CD4-positive, alpha-beta T cell treated with Interleukin-17A for 1 hour (primary cell): ENCODE measurements around the gene GNLY.
"Not testable (repeated sequence)": the region's sequence is repeated elsewhere in the genome, so short reads cannot be mapped to it uniquely, and the experiment has no call there.

Source experiments
- DNase-seq: peaks from one replicate; pipeline ENCODE4 v3.0.0-alpha.2; 2020

The GNLY gene

DNA sequence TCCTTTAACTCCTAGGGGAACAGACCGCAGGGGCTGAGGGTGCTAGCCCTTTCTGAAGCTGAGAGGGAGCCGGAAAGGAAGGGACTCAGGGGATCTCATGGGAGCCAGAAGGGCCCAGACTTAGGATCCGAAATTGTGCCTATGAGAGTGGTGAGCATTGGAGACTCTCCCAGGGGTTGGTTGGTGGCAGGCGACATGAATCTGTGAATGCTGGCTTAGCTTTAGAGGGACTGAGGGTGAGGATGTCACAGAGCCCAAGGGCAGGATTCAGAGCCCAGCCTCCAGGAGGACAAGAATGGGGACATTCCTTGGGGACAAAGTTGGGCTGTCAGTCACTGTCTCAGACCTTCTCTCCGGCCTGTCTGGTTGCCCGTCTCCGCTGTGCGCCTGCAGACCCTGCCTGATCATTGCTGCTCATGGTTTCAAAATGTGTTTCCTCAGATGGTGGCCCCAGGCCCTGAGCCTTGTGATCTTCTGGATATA lies 17.5 kb downstream of the GNLY start:
- no peak for DNase-seq

GRCh38 chr2:85712336-85712735 lies 18.2 kb downstream of the GNLY start:
- no peak for DNase-seq

GRCh38 chr2:85712849-85713612 lies 18.9 kb downstream of the GNLY start:
- no peak for DNase-seq

- no peak for DNase-seq
Observed at GRCh38 chr2:85713836-85714235, 19.7 kb downstream of the GNLY start.

GRCh38 chr2:85714421-85714820 lies 20.3 kb downstream of the GNLY start:
- DNase-seq = not testable (repeated sequence)

DNA sequence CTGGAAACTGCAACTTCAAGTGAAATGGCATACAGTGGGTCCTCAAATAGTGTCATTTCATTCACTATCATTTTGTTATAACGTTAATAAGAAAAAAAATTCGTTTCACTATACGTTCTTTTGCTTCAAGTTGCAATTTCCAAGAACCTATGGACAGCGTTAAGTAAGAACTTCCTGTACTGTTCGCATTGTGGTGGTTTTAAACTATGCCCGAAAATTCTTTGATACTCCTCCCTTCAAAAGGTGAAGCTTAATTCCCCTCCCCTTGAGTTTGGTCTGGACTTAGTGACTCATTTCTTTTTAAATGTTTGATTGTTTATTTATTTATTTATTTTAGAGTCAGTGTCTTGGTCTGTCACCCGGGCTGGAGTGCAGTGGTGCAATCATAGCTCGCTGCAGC lies 20.7 kb downstream of the GNLY start:
- DNase-seq = no peak

DNA sequence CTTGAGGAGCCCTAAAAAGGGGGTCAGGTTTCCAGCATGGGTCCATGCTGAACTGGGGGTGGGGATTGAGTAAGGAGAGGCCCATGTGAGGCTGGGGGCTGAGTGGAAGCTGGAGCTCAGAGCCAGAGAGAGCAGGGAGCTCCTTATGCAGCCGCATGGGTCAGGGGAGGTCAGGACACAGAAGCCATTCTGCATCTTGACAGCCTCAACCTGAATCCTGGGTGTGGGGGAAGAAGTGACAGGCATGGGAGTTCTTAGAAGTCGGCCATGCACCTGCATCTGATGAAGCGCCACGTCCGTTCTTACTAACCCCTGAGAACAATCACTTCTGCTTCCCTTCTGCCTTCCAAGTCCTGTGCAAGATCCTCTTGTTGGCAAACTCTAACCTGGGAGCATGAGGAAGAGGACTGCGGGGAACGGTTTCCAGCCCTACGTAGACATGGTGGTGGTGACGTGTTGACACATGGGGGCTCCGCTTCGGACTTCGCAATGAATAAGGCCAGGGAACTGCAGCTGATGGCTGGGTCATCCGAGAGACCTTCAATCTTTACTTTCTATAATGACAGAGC lies 22.3 kb downstream of the GNLY start:
- no peak for DNase-seq

DNA sequence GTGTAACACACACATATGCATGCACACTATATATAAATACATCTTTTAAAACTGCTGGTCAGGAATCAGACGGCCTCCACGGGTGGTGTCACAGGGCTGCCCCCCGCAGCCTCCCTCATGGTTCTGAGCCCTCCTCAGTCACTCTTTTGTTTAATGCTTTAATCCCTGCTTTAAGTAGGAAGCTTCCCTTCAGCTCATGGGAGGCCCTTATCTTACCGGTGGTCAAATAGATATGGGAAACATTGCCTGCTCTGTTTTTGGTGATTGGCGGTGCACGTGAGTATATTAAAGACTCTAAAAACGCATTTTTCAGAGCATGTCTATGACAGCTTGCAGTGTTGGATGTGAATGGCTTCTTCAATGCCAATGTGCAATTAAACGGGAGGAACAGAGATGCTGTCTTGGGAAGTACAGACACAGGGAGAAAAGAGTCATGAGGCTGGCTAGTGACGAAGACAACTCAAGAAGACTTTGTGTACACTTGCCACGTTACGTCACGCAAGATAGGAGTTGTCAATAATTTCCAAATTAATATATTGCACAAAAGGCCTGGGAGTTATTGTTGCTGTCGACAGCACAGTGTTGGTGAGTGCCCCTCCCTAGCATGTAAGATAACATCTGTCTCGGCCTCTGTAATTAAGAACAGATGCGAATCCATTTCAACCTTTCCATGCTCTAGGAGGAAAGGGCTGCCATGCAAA lies 23.3 kb downstream of the GNLY start:
- no peak for DNase-seq

DNA sequence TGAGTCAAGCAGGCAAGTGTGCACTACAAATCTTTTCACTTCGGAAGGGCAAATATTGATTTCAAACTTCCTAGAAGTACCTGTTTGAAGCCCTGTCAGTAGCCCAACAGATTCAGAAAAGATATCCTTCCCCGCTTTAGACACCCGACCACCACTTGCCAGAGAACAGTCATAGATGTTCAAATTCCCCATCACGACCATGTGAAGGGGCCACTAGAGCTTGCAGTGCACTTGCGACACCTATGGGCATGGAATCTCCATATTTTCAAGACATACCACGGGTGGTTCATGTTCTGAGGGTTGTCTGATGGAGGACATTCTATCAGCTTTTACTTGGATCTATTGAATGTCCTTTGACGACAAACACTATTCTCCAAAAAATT lies 23.8 kb downstream of the GNLY start:
- DNase-seq = no peak

DNA sequence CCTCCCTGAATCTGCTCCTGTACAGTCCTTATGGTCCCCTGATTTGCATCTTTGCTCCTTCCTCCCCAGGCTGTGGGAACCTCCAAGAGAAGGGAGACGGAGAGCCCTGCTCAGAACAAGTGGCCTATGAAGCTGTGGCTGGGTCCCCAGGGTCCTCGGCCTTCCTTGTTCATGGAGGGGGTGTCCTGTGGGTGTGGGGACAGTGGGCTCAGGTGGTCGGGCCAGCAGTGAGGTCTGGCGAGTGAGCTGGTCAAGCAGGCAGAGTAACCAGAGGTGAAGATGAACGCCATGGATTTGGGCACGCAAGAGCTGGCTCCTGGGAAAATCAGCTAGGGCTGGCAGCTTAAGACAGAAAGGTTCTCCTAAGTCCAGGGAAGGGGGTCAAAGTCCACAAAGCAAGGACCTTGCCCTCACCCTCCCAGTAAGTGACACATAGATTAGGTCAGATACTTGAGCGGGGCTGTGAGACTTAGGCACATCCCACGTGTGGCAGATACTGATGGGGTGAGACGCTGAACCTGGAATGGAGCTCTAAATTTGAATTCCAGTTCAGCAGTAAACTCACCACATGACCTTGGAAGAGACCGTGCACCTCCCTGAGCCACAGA lies 24.8 kb downstream of the GNLY start:
- no peak for DNase-seq

DNA sequence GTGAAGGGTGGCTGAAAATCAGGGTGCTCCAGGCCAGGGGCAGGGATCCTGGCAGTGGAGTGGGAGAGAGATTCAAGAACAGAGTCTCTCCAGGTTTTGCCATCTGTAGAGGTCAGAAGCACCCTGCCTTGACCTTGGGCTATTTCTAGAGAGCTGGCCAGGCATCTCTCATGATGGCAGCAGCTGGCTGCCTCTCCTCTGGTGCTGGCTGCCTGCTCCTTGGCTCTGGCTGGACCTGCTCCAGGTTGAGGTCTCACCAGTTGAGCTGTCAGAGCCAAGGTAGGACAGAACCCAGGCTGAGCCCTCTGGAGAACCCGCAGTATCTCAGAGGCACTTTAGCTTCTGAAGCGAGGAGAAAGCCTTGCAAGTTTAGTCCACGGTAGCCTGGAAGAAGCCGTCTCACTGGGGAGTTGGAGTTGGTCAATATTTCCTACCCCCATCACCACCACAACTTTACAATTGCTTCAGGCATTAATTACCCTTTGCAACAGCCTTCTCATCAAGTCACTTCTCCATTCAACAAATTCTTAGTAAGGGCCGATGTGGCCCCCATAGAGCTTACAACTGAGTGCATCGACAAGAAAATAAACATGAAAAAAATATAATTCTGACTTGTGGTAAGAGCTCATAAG lies 25.6 kb downstream of the GNLY start:
- DNase-seq = no peak

GRCh38 chr2:85720533-85720932 lies 26.4 kb downstream of the GNLY start:
- no peak for DNase-seq

DNA sequence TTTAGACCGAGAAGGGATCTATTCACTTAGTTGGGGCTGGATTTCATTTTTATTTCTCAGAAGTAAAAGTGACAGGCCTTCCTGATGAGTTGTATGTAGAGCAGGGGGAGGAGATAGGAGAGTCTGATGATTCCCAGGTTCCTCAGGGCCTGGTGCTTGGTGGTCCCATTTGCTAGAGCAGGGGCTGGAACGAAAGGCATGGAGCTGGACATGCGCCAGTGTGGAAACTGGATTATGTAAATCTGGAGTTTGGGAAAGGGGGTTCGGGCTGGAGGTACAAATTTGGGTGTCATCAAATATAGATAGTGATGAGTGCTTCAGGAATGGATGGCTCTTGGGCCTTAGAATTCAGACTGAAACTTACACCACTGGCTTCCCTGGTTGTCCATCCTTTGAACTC lies 27.5 kb downstream of the GNLY start:
- DNase-seq = no peak

GRCh38 chr2:85722519-85722918 lies 28.4 kb downstream of the GNLY start:
- DNase-seq = no peak

DNA sequence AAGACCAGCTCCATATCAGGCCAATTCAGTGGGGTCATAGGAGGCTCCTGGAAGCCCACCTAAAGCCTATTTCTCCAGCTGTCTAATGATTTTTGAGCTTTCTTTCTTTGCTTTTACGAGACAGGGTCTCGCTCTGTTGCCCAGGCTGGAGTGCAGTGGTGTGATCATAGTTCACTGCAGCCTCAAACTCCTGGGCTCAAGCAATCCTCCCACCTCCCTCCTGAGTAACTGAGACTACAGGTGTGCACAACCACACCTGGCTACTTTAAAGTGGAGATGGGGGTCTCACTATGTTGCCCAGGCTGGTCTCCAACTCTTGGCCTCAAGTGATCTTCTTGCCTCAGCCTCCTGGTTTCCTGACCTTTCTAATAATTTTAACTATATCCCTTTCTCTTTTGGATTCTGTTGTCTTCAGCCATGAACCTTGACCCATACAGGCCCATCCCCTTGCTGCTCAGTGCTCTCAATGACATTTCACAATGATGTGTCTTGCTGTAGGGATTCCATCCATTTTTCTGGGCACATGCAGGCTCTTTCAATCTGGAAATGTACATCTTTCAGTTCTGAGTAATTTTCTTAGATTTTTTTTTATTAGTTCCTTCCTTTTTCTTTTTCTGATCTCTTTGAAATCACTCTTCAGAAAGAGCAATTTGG lies 29.7 kb downstream of the GNLY start:
- no peak for DNase-seq

DNA sequence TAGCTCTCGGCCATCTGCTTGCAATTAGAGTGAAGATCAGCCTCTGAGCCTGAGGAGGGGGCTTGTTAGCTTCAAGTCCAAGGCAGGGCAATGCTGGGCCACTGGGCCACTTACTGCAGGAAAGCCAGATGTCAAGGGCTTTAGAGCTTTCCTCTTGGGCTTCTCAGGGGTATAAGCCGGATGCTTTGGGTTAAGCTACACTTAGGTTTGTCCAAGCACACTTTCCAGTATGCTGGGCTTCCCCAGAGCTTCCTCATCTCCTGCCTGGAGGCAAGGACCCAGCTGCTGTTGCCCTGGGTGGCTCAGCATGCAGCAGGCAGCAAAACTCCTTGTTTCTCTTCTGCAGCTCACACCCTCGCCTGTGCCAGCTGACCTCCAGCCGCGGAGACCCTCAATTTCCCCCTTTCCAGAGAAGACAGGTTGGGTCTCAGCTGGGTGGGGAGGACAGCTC lies 30.6 kb downstream of the GNLY start:
- DNase-seq = no peak

- no peak for DNase-seq
Observed at GRCh38 chr2:85725451-85725850, 31.3 kb downstream of the GNLY start.

- DNase-seq = no peak
Observed at GRCh38 chr2:85727798-85728197, 33.6 kb downstream of the GNLY start.

DNA sequence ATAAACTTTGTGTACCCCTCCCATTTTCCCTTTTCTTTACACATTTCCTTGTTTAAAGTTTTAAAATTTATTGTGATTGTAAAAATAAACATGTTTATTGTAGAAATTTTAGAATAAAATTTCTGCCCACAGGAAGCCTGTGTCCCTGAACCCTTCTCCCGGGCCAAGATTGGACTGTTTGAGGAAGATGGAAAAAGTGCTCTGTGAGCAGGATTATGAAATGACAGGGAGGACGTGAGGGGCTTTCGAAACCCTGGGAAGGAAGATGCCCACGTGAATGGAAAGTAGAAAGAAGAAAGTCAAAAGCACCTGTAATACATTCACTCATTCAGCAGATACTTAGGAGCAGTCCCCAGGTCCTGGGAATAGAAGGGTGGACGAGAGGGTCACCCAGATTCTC lies 34.2 kb downstream of the GNLY start:
- no peak for DNase-seq

GRCh38 chr2:85728883-85729824 lies 35.0 kb downstream of the GNLY start:
- peak; percentile 65 for DNase-seq

- DNase-seq = no peak
Observed at GRCh38 chr2:85729825-85730510, 35.8 kb downstream of the GNLY start.
